GM12874 (cell line): ENCODE data around the gene DIS3L2.

Experiments used
- CTCF ChIP-seq: IDR thresholded peaks from 2 replicates; pipeline ENCODE4 v1.5.1; 2011; ENCODE audit warnings: low read depth, mild to moderate bottlenecking, control low read depth, low read length, moderate library complexity; ENCODE audit not compliant: insufficient read depth

DIS3L2 gene

GRCh38 chr2:232058063-232058877, 96.8 kb downstream of the DIS3L2 start:
- no peak for TF ChIP-seq CTCF

GRCh38 chr2:232058931-232059330, 97.4 kb downstream of the DIS3L2 start:
- TF ChIP-seq CTCF = no peak

- no peak for TF ChIP-seq CTCF
These were observed 99.8 kb downstream of the DIS3L2 start for GRCh38 chr2:232061265-232061664.

GRCh38 chr2:232073026-232073425, 111.5 kb downstream of the DIS3L2 start:
- no peak for TF ChIP-seq CTCF

- TF ChIP-seq CTCF = no peak
These were observed 112.2 kb downstream of the DIS3L2 start for GRCh38 chr2:232073699-232074098.

GRCh38 chr2:232075080-232075479, 113.6 kb downstream of the DIS3L2 start:
- TF ChIP-seq CTCF = no peak

GRCh38 chr2:232075859-232076258, 114.3 kb downstream of the DIS3L2 start:
- no peak for TF ChIP-seq CTCF
